HG03442 (cell line): Measurements from ENCODE around the gene GABRB1.
A peak's percentile ranks its signal among the peaks of the same experiment; 100 is the strongest.

Source experiments
- ATAC-seq: cut with Tn5 transposase; IDR thresholded peaks from one replicate; pipeline ENCODE4 v1.9.1; 2021; ENCODE audit warnings: mild to moderate bottlenecking, moderate library complexity; ENCODE audit not compliant: unreplicated experiment

Gene GABRB1

DNA sequence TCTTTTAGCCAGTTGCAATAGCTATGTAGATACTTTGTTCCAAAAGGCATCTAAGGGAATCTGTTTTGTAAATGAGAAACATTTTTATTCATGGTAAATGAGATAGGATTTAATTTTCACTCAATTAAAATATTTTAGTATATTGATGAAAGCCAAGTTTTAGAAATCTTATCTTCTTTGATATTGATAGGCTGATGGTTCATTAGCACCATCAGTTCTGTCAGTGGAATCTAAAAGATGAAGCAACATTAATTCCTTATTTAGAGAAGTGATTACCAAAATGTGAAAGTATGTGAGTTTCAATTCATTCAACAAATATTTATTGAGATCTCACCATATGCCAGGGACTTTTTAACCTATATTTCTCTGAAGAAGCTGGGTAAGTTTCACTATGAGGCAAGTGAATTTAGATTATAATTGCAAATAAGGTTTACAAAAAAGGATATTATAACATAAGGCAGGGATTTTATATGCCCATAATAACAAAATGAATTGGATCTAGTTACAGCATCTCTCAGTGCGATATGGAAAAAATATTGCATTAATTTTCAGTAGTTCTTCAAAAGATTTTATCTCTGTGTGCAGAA, 79.3 kb downstream of the GABRB1 start:
- ATAC-seq = no peak

GRCh38 chr4:47118192-47118929, 87.0 kb downstream of the GABRB1 start:
- no peak for ATAC-seq

DNA sequence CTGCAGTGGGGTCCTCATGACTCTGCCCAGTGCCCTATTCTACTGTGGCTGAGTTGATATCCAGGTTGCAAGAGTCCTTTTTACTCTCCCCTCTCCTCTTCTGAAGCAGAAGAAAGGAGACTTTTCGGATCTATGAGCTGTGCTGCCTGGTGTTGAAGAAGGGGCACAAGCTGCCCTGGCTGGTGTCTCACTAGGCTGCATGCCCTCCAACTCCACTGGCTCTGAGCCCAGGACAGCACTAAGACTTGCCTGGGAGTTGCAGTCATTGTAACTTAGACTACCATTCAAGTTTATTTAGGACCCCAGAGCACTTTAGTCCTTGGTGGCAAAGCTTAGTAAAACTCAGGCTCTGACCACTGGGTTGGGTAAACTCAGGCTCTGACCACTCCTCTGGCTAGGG, 89.4 kb downstream of the GABRB1 start:
- no peak for ATAC-seq

DNA sequence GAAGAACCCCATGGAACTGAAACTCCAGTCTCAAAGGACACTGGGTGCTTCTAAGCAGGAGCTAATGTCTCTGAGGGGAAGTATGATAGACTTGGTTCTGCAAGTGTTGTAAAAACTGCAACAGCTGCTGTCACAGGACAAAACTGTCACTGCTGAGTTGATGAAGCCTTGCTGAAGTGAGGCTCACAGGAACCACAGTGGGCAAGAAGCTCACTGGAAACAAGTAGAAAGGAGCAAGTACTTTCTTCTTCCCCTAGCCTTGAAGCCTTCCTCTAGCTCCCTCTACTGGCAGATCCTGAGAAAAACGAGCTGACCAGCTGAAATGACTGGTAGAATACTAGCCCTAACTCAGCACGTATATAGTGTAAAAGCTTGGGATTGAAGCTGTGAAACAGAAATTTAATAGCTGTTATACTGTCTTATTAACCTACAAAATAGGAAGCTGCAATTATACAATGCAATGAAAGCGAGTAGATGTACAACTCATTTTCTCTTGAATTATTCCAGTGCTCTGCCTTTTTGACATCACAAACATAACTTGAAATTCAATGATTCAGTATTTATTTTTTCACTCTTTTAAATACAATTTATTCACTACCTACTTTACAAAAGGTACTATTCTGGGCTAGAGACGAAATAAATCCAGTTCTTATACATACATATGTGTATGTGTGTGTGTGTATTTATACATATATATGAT, 91.4 kb downstream of the GABRB1 start:
- ATAC-seq = peak; percentile 96

DNA sequence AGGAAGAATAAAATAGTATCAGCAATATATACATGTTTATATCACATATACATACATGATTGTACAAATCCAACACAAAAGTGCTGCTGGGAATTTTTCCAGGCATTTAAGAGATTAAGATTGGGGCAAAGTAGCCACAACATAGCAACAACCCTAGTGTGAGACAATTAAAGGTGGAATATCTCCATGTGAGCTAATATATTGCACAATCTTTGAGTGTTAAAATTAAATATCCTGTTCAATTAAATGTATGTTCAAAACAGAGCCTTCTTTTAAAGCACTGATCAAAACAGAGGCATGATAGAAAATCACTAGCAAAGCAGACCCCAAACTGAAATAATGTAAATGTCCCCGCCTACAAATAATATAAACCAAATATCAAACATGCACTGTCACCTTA, 97.6 kb downstream of the GABRB1 start:
- ATAC-seq = no peak

- ATAC-seq = no peak
These were observed 103.8 kb downstream of the GABRB1 start for GRCh38 chr4:47135210-47135609.

- ATAC-seq = no peak
These were observed 111.9 kb downstream of the GABRB1 start for GRCh38 chr4:47143261-47143660.

GRCh38 chr4:47145630-47146029, 114.3 kb downstream of the GABRB1 start:
- peak; percentile 99 for ATAC-seq

- no peak for ATAC-seq
These were observed 123.5 kb downstream of the GABRB1 start for GRCh38 chr4:47154816-47155370.

DNA sequence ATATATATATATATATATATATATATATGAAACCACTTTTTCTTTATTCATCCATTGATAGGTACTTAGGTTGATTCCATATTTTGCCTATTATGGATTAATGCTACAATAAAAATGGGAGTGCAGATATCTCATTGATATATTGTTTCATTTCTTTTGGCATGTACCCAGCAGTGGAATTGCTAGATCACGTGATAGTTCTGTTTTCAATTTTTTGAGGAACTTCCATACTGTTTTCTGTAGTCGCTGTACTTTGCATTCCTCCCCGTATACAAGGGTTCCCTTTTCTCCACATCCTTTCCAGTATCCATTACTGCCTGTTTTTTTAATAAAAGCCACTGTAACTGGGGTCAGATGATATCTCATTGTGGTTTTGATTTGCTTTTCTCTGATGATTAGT, 124.6 kb downstream of the GABRB1 start:
- no peak for ATAC-seq

DNA sequence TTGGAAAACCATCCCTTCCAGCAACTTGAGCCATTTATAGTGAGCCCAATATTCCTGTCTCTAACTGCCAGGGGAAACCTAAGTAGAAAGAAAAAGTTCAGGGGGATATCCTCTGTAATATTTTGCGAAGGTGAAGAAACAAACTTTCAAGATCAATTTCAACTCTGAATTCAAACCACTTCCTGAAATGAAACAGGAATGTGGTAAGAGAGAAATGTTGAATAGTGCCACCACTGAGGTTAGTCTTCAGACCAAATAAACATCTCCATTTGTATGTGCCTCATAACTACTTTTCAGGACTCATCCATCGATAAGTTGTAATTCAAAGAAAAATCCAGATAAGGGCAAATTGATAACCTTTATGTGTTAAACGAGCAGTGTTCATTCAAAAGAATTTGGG, 128.7 kb downstream of the GABRB1 start:
- no peak for ATAC-seq

- no peak for ATAC-seq
These were observed 136.0 kb downstream of the GABRB1 start for GRCh38 chr4:47167081-47168035.

GRCh38 chr4:47184083-47184482, 152.7 kb downstream of the GABRB1 start:
- no peak for ATAC-seq

- no peak for ATAC-seq
These were observed 154.4 kb downstream of the GABRB1 start for GRCh38 chr4:47185761-47186160.

GRCh38 chr4:47187608-47188007, 156.2 kb downstream of the GABRB1 start:
- no peak for ATAC-seq

DNA sequence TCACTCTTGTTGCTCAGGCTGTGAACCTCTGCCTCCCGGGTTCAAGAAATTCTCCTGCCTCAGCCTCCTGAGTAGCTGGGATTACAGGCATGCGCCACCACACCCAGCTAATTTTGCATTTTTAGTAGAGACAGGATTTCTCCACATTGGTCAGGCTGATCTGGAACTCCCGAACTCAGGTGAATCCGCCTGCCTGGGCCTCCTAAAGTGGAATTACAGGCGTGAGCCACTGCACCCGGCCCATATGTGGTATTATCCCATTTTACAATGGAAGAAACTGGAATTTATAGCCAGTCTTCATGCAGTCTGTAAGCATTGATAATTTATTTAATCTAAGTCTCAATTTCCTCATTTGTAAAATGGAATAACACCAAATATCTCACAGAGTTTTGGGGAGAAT, 161.8 kb downstream of the GABRB1 start:
- no peak for ATAC-seq

- no peak for ATAC-seq
These were observed 162.8 kb downstream of the GABRB1 start for GRCh38 chr4:47194036-47194737.

GRCh38 chr4:47195706-47196105, 164.3 kb downstream of the GABRB1 start:
- no peak for ATAC-seq

DNA sequence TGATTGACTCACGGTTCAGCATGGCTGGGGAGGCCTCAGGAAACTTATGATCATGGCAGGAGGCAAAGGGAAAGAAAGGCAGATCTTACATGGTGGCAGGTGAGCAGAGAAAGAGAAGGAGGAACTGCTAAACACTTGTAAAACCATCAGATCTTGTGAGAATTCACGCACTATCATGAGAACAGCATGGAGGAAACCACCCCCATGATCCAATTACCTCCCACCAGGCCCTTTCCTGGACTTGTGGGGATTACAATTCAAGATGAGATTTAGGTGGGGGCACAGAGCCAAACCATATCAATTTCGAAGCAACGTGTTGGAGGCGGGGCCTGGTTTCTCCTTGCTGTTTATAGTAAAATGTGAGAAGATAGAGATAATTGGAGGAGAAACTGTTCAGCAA, 167.4 kb downstream of the GABRB1 start:
- ATAC-seq = no peak

DNA sequence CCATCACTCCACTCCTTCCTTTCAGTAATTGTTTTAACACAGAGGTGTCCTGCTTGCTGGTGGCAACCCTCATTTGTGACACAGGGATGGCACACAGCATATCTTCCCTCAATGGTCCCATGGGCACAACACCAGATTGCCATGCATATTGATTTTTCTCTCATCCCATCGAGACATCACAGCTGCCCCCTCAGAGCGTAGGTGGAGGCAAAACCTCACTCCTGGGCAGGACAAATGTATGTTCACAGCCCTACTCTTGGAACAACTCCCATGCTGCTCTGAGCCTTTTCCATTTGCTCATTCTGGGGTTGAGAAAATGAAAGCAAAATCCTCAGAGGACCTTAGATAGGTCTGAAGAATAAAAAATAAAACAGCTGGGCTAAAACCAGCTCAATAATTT, 172.2 kb downstream of the GABRB1 start:
- ATAC-seq = no peak
